HL-60/S4 (cell line): Measurements from ENCODE around the gene OR6M1.

ENCODE experiments used
- in situ Hi-C: fragments of 300-500 bp; cut with MboI; formaldehyde crosslinking; loops from 2 replicates; pipeline ENCODE4 v1.14.3; 2022; ENCODE audit warnings: low sequenced_read_pairs

OR6M1 gene

GRCh38 chr11:123806249-123806648, at the start of gene OR6M1:
Gene OR6M1, minus strand, starts transcription at chr11:123806349. Its CDS starts 0 bp downstream, at chr11:123806349.
- in situ Hi-C loops = no loop called here

- in situ Hi-C loops = no loop called here
These were observed 46.9 kb upstream of the OR6M1 start for GRCh38 chr11:123853038-123853437.

- in situ Hi-C loops = no loop called here
These were observed 46.2 kb upstream of the OR6M1 start for GRCh38 chr11:123852321-123852720.

- in situ Hi-C loops = no loop called here
These were observed 45.0 kb upstream of the OR6M1 start for GRCh38 chr11:123851110-123851509.

GRCh38 chr11:123841174-123841573, 35.0 kb upstream of the OR6M1 start:
- in situ Hi-C loops = no loop called here

GRCh38 chr11:123839131-123839530, 33.0 kb upstream of the OR6M1 start:
- in situ Hi-C loops = no loop called here

- in situ Hi-C loops = no loop called here
These were observed 32.5 kb upstream of the OR6M1 start for GRCh38 chr11:123838659-123839058.

- in situ Hi-C loops = no loop called here
These were observed 32.0 kb upstream of the OR6M1 start for GRCh38 chr11:123838199-123838598.

GRCh38 chr11:123833095-123833494, 26.9 kb upstream of the OR6M1 start:
- in situ Hi-C loops = no loop called here

- in situ Hi-C loops = no loop called here
These were observed 23.6 kb upstream of the OR6M1 start for GRCh38 chr11:123829745-123830144.

GRCh38 chr11:123822599-123822998, 16.4 kb upstream of the OR6M1 start:
- in situ Hi-C loops = no loop called here

GRCh38 chr11:123822032-123822431, 15.9 kb upstream of the OR6M1 start:
- in situ Hi-C loops = no loop called here

- in situ Hi-C loops = no loop called here
These were observed 9.0 kb upstream of the OR6M1 start for GRCh38 chr11:123815122-123815521.

- in situ Hi-C loops = no loop called here
These were observed 4.4 kb downstream of the OR6M1 start for GRCh38 chr11:123801765-123802164.

- in situ Hi-C loops = no loop called here
These were observed 6.1 kb downstream of the OR6M1 start for GRCh38 chr11:123800036-123800435.

- in situ Hi-C loops = no loop called here
These were observed 6.7 kb downstream of the OR6M1 start for GRCh38 chr11:123799438-123799837.

GRCh38 chr11:123798513-123799252, 7.5 kb downstream of the OR6M1 start:
- in situ Hi-C loops = no loop called here

- in situ Hi-C loops = no loop called here
These were observed 8.1 kb downstream of the OR6M1 start for GRCh38 chr11:123798079-123798478.

- in situ Hi-C loops = no loop called here
These were observed 8.6 kb downstream of the OR6M1 start for GRCh38 chr11:123797541-123797940.

GRCh38 chr11:123797114-123797513, 9.0 kb downstream of the OR6M1 start:
- in situ Hi-C loops = no loop called here

GRCh38 chr11:123796226-123796625, 9.9 kb downstream of the OR6M1 start:
- in situ Hi-C loops = no loop called here

GRCh38 chr11:123783536-123783935, 22.6 kb downstream of the OR6M1 start:
- in situ Hi-C loops = no loop called here

- in situ Hi-C loops = no loop called here
These were observed 27.6 kb downstream of the OR6M1 start for GRCh38 chr11:123778511-123778910.
